NCI-H774 (cell line): Measurements from ENCODE around the gene SPTLC1.
A peak's percentile ranks its signal among the peaks of the same experiment; 100 is the strongest.
"Not testable (repeated sequence)": the region's sequence is repeated elsewhere in the genome, so short reads cannot be mapped to it uniquely, and the experiment has no call there.

Experiments used
- DNase-seq: peaks from one replicate; lab custom pipeline; 2025; lab: John Stamatoyannopoulos, UW

The SPTLC1 gene, protein sequence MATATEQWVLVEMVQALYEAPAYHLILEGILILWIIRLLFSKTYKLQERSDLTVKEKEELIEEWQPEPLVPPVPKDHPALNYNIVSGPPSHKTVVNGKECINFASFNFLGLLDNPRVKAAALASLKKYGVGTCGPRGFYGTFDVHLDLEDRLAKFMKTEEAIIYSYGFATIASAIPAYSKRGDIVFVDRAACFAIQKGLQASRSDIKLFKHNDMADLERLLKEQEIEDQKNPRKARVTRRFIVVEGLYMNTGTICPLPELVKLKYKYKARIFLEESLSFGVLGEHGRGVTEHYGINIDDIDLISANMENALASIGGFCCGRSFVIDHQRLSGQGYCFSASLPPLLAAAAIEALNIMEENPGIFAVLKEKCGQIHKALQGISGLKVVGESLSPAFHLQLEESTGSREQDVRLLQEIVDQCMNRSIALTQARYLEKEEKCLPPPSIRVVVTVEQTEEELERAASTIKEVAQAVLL

DNA sequence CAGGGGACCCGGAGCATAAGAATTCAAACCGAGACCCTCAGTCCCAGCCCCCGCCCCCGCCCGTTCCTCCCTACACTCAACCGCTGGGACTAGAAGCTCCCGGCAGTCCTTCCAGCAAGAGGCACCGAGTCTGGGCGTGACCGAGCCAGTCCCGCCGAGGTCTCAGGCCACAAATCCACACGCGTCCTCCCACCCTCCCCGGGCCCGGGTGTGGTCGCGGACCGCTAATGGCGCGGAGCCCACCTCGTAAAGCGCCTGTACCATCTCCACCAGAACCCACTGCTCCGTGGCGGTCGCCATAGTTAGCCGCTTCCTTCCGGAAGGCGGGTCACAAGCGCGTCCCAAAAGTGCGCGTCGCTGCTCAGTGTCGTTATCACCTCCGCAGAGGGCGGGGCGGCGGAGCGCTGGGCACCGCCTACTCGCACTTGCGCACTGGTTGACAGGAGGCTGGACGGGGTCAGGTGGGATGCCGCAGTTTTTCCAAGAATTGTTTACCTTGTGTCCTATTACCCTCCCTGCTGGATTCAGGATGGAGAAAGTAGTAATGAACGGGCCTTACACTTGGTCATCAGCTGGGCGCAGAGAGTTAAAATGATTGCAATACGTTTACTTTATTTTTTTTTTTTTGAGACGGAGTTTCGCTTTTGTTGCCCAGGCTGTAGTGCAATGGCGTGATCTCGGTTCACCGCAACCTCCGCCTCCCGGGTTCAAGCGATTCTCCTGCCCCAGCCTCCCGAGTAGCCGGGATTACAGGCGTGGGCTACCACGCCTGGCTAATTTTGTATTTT, at the start of gene SPTLC1:
TSS of gene SPTLC1 (minus strand) at position 343 of the 788 bp plus-strand sequence. CDS start at position 300, 43 bp downstream.
- peak; percentile 96 for DNase-seq

DNA sequence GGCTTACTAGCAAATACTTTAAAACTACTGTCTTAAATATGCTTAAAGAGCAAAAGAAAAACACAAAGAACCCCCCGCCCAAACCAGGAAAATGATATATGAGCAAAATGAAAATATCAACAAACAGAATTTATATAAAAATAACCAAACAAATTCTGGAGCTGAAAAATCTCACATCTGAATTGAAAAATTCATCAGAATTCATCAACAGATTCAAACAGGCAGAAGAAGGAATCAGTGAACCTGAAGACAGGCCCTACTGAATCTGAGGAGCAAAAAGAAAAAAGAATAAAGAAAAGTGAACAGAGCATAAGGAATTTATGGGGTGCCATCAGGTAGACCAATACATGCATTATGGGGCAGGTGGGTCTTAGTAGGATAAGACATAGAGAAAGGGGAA, 49.8 kb upstream of the SPTLC1 start:
- no peak for DNase-seq

DNA sequence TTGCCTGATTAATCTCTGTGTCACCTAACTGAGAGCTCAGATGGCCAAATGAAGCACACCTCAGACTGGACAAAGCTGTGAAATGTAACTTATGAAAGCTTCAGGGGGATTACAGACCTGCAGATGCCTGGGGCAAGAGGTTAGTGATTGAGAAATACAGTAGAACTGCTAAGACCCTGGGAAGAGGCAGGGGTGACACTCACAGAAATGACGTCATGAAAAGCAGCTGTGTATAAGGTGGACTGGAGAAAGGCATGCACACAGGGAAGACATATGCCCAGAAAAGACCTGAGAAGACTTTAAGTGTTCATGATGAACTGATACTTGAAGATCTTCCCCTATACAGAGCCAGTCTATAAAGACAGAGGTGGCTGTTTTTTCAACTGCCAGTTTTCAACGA, 49.3 kb upstream of the SPTLC1 start:
- no peak for DNase-seq

DNA sequence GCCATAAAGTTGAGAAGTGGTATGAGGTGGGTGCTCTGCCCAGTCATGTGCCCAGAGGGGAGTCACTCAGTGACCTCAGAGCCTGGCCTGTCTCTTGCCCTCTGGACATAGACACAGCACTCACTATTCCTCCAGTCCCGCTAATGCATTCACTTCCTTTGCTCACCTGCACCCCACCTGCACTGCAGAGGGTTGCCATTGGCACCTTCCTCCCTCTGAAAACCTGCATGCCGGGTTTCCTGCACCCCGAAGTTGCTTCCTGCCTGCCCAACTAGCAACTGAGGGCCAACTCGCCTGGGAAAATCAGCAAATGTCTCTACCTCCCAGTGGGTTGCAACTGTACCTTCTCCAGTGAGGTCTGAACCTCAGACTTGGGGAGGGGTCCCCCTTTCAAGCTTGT, 48.1 kb upstream of the SPTLC1 start:
- DNase-seq: no peak

DNA sequence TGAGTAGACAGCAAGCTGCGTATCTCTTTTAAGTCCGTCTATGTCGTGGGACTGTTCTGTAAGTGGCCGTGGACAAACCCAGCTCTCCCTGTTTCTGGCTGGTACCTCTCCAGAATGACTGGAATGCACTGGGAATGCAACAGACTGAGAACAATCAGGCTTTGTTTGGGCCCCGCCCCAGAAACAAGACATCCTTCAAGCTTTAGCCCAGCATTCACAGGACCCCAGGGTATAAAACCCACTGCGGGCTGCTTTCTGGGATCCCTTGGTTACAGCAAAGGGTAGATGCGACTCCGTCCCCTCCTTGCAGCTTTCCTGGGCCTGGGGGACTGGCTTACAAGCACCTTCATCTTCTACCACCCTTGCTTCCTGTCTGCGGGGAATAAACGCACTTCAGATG, 45.6 kb upstream of the SPTLC1 start:
- no peak for DNase-seq

DNA sequence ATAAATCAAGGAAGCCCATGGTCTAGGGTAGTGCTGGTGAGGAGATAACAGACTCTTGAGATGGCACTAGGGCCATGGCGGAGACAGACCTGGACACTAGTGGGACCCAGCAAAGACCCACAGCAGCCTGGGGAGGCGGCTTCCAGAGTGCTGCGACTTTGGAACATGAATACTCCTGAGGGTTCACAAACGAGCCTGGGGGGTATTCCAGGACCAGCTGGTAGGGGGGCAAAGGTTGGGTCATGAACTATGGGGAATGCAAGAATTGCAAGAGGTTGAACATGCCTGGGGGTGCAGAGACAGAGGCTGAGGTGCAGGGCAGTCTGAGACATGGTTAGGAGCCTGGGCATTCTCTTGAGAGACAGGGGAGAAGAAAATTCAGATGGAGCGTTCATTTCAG, 43.8 kb upstream of the SPTLC1 start:
- DNase-seq: no peak

DNA sequence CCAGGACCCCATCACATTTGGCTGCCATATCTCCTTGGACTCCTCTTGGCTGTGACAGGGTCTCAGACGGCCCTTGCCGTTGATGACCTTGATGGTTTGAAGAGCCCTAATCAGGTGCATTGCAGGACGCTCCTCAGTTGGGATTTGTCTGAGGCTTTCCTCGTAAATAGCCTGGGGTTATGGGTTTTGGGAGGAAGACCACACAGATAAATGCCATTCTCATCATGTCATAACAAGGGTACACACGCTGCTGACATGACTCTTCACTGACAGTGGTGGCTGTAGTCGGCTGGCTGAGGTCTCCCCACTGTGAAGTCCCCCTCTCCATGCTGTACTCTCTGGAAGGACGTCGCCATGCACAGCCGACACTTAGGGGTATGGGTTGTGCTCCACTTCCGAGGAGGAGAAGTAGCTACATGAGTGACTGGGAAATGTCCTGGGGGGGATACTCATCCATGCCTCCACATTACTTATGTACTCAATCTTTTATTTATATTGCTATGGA, 42.9 kb upstream of the SPTLC1 start:
- DNase-seq: no peak

DNA sequence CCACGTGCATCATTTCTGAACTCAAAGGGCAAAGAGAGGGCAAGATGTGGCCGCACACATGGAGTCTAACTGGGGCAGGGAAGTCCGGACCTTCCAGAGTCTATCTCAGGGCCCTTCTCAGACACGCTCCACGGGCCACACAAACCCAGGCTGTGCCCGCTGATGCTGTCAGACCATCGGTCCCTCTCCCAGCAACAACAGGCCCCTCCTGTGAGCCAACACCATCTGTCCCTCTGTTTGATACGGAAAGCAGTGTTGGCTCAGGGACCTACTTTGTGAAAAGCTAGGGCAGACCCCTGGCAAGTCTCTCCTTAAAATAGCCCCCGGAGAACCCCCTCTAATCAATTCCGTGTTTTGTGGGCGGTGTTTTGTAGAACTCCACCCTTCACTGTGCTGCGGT, 40.5 kb upstream of the SPTLC1 start:
- DNase-seq: not testable (repeated sequence)

DNA sequence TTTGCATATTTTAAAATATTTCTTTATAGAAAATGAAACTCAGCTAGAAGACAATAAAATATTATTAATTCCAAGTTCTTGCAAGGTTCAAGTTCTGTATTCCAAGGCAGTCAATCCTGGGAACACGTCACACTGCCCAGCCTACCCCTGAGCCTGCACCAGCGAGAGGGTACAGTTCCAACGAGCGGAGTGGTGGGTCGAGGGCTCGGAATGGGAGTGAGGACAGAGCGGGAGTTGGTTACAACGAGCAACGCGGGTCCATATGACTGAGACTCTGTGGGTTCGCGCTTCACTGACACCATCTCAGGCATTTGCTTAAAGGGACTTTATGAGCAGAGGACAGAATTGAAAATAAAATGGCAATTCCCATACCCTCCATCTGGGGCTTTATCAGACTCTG, 40.0 kb upstream of the SPTLC1 start:
- DNase-seq: no peak

DNA sequence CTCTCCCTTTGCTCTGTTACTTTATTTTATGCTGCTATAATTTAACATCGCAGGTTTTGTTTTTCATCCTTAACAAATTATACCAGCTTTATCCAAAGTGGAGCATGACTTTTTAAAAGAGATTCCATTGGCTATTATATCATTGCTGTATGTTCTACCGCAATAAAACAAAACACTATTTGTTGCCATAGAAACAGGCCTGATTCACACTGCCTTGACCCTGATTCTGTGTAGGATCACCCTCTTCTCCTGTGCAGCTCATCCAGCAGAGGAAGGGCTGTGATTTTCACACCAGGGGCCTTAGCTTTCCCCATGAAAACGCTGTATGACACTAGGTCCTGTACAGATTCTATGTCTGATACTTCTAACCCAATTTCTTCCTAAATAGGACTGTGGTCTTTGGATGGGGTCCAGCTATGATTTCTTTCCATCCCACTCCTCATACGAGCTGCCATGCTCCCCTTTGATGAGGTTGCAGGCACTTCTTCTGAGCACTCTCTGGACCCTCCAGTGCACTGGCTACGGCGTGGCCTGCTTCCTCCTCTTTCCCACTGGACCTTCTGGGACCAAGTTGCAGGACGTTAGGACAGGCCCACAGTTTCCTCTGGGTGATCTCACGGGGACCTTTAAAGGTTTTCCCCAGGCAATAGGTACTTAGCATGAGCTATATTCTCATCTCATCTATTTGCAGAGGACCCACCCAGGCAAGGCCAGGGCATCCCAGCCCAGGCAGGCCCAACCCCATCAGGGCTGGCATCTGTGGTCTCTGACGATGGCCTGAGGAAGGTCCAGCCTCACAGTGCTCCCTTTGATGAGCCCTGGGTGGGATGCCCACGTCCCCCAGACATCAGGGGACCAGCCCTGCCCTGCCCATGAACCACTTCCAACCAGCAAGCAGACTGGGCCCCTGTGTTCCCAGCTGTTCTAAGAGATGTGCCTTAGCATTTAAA, 38.5 kb upstream of the SPTLC1 start:
- not testable (repeated sequence) for DNase-seq

DNA sequence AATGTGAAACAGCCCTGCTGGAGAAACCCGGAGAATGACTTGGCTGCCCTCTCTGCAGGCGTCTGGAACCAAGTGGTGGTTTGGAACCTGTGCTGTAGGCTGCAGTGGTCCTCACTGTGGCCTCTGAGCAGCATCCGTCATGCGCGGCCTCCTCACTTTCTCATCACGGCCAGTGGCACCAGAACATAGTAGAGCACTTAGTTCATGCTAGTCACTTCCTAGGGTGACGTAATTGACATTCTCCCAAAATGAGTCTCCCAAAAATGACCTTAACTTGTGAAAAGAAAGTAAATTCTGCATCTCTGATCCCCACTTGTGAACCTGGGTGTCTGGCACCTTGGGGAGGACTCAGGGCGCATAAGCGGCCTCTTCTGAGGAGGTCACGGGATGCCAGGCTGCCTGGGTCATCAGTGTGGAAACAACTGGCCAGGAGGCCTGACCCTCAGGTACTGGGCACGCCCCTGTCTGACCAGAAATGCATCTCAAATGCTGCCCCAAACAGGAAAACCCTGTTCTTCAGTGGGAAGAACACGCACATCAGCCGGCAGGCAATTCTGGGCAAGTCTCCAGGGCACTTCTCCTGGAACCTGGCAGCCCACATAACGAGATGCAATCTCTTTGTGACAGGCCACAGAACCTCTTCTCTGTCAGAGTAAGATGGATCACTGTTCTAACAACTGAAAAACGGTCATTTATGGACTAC, 36.6 kb upstream of the SPTLC1 start:
- peak; percentile 35 for DNase-seq

DNA sequence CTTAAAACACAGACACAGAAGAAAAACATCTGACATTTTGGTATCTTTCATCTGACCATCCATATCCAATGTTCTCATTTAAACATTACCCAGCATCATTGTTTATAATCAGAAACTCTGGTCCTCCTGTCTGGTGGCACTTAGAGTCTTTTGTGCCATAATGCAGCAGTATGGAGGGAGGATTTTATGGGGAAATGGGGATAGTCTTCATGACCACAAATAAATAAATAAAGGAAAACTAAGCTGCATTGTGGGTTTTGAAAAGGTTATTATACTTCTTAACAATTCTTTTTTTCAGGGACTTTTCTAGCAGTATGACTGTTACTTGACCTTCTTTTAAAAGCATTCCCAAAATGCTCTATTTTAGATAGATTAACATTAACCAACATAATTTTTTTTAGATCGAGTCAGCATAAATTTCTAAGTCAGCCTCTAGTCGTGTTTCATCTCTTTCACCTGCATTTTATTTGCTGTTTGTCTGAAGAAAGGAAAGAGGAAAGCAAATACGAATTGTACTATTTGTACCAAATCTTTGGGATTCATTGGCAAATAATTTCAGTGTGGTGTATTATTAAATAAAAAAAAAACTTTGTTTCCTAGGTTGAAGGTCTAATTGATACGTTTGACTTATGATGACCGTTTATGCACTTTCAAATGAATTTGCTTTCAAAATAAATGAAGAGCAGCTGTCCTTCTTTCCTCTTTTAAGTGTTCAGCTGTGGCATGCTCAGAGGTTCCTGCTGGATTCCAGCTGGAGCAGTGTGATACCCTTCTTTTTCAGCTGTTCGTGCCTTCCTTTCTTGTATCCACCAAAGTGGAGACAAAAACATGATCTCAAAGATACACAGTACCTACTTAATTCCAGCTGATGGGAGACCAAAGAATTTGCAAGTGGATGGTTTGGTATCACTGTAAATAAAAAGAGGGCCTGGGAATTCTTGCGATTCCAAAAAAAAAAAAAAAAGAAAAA, 35.6 kb upstream of the SPTLC1 start:
- not testable (repeated sequence) for DNase-seq

DNA sequence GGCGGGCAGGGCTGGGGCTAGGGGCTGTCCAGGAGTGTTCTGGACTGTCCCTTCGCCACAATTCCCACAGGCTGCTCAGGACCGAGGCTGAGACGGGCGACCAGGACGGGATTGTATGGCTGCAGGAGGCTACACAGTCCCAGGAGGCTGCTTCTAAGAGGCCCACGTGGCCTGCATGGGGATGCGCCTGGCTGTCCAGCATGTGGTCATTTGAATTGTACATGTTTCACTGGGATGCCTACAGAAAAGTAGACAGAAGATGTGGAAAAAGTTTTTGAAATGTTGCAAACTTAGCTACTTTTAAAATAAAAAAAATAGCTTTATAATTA, 32.6 kb upstream of the SPTLC1 start:
- DNase-seq: no peak

DNA sequence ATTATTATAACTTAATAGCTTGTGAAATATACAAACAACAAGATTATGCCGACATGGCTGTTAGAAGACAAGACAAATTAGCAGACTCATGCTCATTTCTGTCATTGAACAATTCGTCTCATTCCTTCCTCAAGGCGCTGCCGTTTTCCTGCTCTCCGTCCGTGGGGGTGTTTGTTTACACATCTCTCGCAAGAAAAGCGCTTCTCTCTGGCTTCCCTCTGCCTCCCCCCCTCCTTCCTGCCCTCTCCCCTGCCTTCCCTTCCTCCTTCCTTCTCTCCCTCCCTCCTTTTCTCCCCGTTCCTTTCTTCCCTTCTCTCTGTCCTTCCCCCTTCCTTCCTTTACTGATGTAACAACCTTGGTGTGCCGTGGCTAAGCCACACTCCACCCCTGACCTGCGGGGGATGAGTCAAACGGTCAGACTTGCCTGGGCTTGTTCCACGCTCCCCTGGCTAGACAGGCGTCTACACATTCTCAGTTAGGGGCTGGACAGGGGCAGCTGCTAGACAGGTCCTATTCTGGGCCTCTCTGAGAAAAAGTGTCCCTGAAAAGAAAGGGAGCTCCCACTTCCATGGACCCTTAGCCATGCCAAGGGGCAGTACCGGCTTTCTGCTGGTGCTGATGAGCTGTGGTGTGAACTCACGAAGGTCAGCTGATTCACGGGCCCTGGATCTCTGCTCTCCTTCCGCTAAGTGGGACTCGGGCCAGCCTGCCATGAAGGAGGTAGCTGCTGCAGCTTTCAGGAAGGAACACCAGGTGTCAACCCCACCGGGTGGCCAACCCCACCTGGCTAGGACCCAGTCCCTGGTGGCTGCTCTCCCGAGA, 32.0 kb upstream of the SPTLC1 start:
- peak; percentile 40 for DNase-seq

DNA sequence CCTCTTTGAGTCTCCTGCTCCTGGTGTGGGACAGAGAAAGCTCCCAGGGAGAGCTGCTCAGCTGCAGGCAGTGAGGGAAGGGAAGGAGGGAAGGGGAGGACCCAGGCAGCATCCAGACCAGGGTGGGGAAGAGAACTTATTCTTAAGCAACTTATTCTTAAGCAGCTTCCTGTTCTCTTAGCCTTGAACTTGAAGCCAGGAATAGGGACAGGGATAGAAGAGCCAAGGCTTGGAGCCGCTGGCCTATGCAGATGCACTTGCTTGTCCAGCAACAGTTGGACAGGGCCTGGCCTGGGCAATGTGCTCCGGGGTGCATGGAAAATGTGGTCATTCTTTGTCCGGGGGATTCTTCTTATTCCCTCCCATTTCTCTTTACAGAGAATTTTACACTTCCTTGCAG, 31.4 kb upstream of the SPTLC1 start:
- DNase-seq: no peak

DNA sequence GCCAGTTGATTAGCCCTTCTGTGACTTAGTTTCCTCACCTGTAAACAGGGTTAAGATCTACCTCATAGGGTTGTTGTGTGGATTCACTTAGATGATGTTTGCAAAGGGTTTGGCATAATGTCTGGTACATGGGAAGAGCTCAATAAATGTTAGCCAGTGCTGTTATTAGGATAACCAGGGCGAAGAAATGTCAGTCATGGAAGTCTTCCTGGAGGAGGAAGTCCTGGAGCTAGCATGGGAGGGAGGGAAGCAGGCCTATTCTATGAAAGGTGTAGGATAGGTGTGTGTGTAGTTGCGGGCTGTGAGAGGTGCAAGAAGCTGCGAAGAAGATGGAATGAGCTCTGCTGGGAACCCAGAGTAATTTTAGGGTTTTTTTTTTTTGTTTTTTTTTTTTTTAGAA, 30.6 kb upstream of the SPTLC1 start:
- DNase-seq: not testable (repeated sequence)

DNA sequence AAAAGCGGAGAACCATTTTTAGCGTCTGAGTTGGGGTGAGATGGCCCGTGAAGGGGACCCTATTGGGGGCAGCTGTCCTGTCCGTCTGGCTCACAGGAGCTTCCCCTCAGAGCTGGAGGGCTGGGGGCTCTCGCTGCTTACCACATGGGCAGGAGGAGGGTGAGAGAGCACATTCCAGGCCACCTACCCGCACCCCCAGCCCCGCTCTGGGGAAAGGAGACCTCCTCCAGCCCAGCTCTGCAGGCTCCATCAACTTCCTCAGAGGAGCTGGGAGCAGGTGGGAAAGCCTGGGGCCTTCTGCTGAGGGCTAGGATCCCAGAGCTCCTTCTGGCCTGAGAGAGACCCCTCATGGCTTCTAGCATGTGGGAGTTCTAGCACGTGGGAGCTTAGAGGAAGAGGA, 27.1 kb upstream of the SPTLC1 start:
- no peak for DNase-seq

DNA sequence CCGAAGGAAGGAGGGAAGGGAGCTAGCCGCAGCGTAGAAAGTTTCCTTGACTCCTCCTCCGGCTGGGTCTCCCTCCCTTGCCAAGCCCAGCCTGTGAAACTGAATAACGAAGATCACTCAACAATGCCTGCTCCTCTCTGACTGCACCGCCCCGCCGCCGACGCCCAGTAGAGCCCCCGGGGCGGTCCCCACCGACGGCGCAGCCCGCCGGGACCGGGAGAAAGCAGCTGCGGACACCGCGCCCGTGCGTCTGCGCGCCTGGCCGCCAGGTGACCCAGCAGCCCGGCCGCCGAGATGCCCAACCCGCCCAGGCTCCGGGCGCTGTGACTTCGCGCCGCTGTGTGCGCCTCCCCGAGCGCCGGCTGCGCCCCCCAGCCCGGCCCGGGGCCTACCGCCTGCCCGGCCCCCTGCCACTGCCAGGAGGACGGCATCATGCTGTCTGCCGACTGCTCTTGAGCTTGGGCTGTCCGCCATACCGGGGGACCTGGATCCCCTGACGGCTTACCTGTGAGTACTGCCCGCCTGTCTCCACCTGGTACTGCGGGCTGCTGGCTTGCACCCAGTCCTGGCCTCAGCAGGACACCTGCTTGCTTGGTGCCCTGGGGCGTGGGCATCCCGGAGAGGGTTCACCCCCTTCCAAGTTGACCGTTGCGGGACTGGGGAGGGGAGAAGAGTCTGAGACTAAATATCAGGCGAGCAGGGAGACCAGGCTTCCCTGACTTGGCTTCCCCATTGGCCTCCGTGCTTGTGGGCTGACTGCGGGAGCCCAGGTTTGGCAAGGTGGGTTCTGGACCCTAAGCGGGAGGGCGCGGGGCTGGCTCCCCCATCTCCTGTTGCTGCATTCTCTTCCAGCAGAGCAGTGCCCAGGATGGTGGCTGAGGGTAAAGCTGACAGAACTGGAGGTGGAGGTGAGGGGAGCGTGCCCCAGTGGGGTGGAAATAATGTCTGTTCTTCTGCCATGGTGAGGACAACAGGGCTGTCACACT, 26.2 kb upstream of the SPTLC1 start:
- DNase-seq: peak; percentile 22
